Stimulated activated naive CD8-positive, alpha-beta T cell treated with anti-CD3 and anti-CD28 coated beads, Interleukin-15, amount 100 ng/mL, for 72 hours (primary cell): ENCODE results near the gene CTNS.

ENCODE experiments used
- ATAC-seq: fragments of 150-1000 bp; cut with Tn5 transposase; 2 replicates; pipeline ENCODE4 v1.10.0; 2021; ENCODE audit warnings: mild to moderate bottlenecking, moderate library complexity
- DNase-seq, 2 donors: peaks; one replicate each; pipeline ENCODE4 v3.0.0; 2021 to 2022
- H3K27ac Mint-ChIP-seq, 2 donors: one replicate each; pipeline ENCODE4 v1.8.0; 2022; ENCODE audit warnings: mild to moderate bottlenecking in 2 of 2, mixed read lengths in 2 of 2, moderate library complexity in 2 of 2
- H3K27me3 Mint-ChIP-seq: one replicate; pipeline ENCODE4 v1.8.0; 2022; ENCODE audit warnings: mixed read lengths
- H3K4me1 Mint-ChIP-seq: one replicate; pipeline ENCODE4 v1.8.0; 2022; ENCODE audit warnings: mild to moderate bottlenecking, mixed read lengths
- H3K4me3 Mint-ChIP-seq, 2 donors: one replicate each; pipeline ENCODE4 v1.8.0; 2022; ENCODE audit warnings: mild to moderate bottlenecking in 2 of 2, mixed read lengths in 2 of 2, moderate library complexity in 1 of 2
- H3K9me3 Mint-ChIP-seq, 2 donors: one replicate each; pipeline ENCODE4 v1.8.0; 2022; ENCODE audit warnings: mixed read lengths in 2 of 2

Gene CTNS

GRCh38 chr17:3609689-3610088 is 26.9 kb upstream of the CTNS start:
- H3K4me1 Mint-ChIP-seq, result no peaks in the 10 kb centered on the region
- H3K27ac Mint-ChIP-seq, result no peak overlapping the region
- DNase-seq (no peak), ATAC-seq (no peak)
- no peaks in the 10 kb centered on the region for H3K9me3 Mint-ChIP-seq
- no peaks in the 10 kb centered on the region for H3K27me3 Mint-ChIP-seq
- no peak overlapping the region for H3K4me3 Mint-ChIP-seq

DNA sequence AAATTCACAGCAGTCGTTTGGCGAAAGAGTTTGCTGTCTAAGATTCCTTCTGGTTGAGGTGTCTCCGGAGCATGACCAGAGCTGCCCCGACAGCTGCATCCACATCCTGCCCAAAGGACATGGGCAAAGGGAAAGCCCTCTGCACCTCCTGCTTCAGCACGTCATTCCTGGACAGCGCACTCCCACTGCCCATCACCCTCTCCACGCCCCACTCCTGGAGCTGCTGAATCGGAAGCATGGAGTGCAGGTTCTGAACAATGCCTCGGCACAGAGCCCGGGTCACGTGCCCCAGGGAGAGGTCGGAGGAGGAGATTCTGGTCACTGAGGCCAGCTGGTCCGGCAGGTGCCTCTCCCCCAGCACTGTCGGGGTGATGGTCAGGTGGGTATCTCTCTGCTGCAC is 26.0 kb upstream of the CTNS start:
- Mint-ChIP-seq H3K27ac (peak overlapping the region in 1 of 2 donors; percentile 27), H3K4me1 (no peaks in the 10 kb centered on the region), H3K4me3 (no peak overlapping the region), H3K9me3 (no peaks in the 10 kb centered on the region), H3K27me3 (no peaks in the 10 kb centered on the region)
- DNase-seq, result no peak
- no peak for ATAC-seq

- peaks cover 0 to 4% of the 10 kb centered on the region in 2 donors for H3K9me3 Mint-ChIP-seq
- no peak overlapping the region for H3K4me3 Mint-ChIP-seq
- H3K4me1 Mint-ChIP-seq, result no peaks in the 10 kb centered on the region
- DNase-seq (no peak), ATAC-seq (no peak)
- H3K27ac Mint-ChIP-seq, result no peak overlapping the region
- H3K27me3 Mint-ChIP-seq, result no peaks in the 10 kb centered on the region
Measured at GRCh38 chr17:3613124-3613523, 23.4 kb upstream of the CTNS start.

DNA sequence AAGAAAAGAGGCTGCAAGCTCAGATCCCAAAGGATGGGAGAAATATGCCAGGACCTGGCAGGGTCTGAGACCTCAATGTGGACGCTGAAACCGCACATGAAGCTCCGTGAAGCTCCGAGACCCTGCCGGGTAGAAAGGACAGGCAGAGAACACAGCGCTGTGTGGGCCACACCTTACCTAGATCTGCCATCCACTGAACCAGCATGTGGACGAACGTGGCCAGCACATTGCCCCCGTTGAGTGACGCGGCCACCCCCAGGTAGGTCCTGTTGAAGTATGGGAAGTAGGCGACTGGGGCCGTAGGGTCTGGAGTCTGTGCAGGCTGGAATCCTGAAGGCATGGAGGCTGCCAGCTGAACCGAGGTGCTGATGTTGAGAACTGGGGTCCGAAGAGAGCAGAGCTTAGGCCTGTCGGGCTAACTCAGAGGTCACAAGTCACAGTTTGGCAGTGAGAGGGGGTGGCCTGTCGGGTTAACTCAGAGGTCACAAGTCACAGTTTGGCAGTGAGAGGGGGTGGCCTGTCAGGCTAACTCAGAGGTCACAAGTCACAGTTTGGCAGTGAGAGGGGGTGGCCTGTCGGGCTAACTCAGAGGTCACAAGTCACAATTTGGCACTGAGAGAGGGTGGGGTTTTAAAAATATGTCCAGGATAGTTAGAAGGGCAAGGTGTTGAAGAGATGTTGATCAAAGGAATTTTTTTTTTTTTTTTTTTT is 21.2 kb upstream of the CTNS start:
- H3K27ac Mint-ChIP-seq, result peak overlapping the region in 1 of 2 donors; percentile 24
- H3K27me3 Mint-ChIP-seq, result no peaks in the 10 kb centered on the region
- DNase-seq, result no peak
- peaks cover 0 to 4% of the 10 kb centered on the region in 2 donors for H3K9me3 Mint-ChIP-seq
- no peaks in the 10 kb centered on the region for H3K4me1 Mint-ChIP-seq
- no peak overlapping the region for H3K4me3 Mint-ChIP-seq
- ATAC-seq, result no peak

DNA sequence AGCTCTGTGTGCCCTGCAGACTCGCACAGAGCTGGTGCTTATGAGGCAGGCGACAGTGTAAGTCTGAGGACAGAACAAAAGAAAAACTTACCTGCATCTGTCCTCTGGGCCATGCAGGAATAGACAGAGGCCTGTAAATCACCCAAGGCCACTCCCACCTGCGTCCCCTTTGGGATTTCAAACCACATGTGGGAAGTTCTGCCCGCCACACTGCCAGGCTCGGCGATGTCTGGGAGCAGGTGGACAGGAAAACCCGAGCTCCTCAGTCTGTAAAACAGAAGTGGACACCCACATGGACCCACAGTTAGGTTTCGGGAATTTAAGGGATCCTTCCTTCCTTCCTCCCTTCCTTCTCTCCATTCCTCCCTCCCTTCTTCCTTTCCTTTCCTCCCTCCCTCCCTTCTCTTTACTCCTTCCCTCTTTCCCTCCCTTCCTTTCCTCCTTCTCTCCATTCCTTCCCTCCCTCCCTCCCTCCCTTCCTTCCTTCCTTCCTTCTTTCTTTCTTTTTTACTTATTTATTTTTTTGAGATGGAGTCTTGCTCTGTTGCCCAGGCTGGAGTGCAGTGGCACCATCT is 15.3 kb upstream of the CTNS start:
- DNase-seq, result no peak
- H3K27me3 Mint-ChIP-seq, result no peaks in the 10 kb centered on the region
- no peak for ATAC-seq
- H3K4me1 Mint-ChIP-seq, result no peaks in the 10 kb centered on the region
- peak overlapping the region in 1 of 2 donors; percentile 12 for H3K27ac Mint-ChIP-seq
- no peak overlapping the region for H3K4me3 Mint-ChIP-seq
- H3K9me3 Mint-ChIP-seq, result peaks cover 0 to 4% of the 10 kb centered on the region in 2 donors

DNA sequence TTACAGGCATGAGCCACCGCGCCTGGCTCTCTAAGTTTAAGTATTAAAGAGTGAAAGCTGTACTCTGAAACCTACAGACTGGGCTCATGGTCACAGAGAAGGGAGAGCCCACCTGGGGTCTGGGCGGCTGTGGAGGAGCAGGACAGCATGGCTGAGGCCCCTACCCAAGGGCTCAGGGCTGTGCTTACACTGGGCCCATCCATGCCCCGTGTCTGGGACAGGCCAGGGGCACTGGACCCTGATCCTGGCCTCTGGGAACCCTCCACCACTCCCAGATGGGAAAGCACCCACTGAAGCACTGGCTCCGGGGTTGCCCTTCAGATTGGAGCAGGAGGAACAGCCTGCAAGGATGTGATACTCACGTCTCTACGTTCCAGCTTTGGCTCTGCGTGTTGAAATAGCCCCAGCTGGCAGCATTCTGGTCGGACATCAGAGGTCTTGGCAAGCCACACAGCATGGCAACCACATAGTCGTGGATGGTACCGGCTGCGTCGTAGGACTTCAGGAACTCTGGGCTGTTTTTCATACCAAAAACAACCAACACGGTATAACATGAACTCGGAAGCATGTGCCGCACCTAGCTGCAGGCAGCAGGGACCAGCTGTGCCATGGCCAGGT is 13.5 kb upstream of the CTNS start:
- no peak for ATAC-seq
- Mint-ChIP-seq H3K4me1 (no peaks in the 10 kb centered on the region), H3K9me3 (no peaks in the 10 kb centered on the region), H3K27ac (no peak overlapping the region), H3K4me3 (no peak overlapping the region), H3K27me3 (no peaks in the 10 kb centered on the region)
- no peak for DNase-seq

DNA sequence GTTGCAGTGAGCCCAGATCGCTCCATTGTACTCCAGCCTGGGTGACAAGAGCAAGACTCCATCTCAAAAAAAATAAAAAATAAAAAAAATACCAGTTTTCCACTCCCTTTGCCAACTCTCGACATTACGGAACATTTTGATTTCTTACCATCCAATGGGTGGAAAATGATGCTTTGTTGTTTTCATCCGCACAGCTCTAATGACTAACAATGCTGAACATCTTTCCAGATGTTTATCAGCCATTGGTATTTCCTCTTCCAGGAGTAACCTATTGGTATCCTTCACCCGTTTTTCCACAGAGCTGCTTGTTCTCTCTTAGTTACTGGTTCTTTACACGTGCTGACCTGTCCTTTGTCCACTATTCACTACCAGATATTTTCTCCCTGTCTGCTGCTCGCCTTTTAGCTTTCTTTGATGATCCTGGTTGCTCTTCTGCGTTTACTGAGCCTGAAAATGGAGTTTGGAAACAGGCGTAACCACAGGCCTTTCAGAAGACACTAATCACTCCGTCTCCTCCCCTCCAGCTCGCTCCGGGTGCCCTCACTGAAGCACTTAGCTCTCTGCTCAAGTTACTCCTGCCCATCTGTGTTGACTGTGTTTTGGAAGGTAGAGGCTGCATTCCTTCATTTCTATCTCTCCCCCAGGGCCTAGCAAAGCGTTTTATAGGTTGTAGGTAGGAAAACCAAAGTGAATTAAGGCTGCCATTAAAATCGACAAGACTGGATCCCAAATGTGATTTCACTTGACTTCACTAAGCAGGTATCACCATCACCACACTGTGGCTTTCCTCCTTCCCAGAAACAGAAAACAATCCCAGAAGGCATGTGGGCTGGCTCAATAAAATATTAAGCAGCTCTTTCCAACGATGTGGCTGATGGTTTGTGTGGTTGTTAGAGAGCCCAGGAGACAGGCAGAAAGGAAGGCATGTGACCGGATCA is 9.5 kb upstream of the CTNS start:
- Mint-ChIP-seq H3K27me3 (no peaks in the 10 kb centered on the region), H3K9me3 (no peaks in the 10 kb centered on the region), H3K4me1 (peaks cover 1% of the 10 kb centered on the region), H3K4me3 (no peak overlapping the region), H3K27ac (no peak overlapping the region)
- no peak for DNase-seq
- ATAC-seq, result no peak

DNA sequence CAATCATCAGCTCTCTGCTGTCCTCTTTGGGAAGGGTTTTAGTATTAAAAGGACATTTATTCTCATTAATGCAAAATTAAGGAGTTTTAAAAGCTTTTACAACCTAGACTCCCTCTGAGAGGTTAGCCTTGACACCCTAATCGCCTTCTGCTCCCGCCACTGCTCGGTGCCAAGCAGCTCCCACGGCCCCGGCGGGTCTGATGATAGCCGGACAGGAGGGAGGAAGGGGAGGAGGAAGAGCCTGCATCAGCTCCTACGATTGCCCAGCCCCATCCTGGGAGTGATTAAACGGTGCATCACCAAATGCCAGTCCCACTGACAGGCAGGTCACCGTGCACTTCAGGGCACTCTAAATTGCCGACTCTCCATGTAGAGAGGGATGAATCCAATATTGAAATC is 8.8 kb upstream of the CTNS start:
- H3K9me3 Mint-ChIP-seq, result no peaks in the 10 kb centered on the region
- ATAC-seq, result no peak

GRCh38 chr17:3630781-3631180 is 5.8 kb upstream of the CTNS start:
- no peak for ATAC-seq
- no peaks in the 10 kb centered on the region for H3K9me3 Mint-ChIP-seq
- H3K4me1 Mint-ChIP-seq, result peaks cover 24% of the 10 kb centered on the region
- no peak overlapping the region for H3K4me3 Mint-ChIP-seq
- DNase-seq, result no peak
- no peaks in the 10 kb centered on the region for H3K27me3 Mint-ChIP-seq
- H3K27ac Mint-ChIP-seq, result peak overlapping the region in 1 of 2 donors; percentile 31

More for the DNA sequence above, 8.8 kb upstream of the CTNS start:
- H3K27me3 Mint-ChIP-seq, result no peaks in the 10 kb centered on the region
- H3K4me3 Mint-ChIP-seq, result no peak overlapping the region
- peaks cover 5% of the 10 kb centered on the region for H3K4me1 Mint-ChIP-seq
- no peak overlapping the region for H3K27ac Mint-ChIP-seq
- no peak for DNase-seq

GRCh38 chr17:3632287-3632686 is 4.3 kb upstream of the CTNS start:
- Mint-ChIP-seq H3K27me3 (no peaks in the 10 kb centered on the region), H3K4me1 (peaks cover 28% of the 10 kb centered on the region), H3K27ac (no peak overlapping the region), H3K4me3 (no peak overlapping the region), H3K9me3 (no peaks in the 10 kb centered on the region)
- no peak for DNase-seq
- ATAC-seq, result no peak

- ATAC-seq, result peak; percentile 48
- Mint-ChIP-seq H3K9me3 (no peaks in the 10 kb centered on the region), H3K4me1 (peaks cover 58% of the 10 kb centered on the region), H3K27me3 (no peaks in the 10 kb centered on the region), H3K4me3 (peak overlapping the region; percentile 96 to 97), H3K27ac (peak overlapping the region in 1 of 2 donors; percentile 48)
- no peak for DNase-seq
Measured at GRCh38 chr17:3635474-3636153, 946 bp upstream of the CTNS start.

DNA sequence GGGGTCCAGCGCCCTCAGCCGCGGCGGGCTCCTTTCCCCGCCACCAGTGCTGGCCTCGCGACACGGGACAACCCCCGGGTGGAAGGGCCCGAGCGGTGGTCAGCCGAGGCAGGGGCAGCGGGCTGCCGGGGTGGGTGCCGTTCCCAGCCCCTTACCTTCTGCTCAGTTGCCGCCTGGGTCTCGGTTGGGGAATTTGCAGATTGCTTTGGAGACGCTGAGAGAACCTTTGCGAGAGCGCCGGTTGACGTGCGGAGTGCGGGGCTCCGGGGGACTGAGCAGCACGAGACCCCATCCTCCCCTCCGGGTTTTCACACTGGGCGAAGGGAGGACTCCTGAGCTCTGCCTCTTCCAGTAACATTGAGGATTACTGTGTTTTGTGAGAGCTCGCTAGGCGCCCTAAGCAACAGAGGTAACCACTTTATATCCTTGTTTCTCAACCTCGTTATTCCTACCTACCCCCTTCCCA is 381 bp downstream of the CTNS start:
- Mint-ChIP-seq H3K4me3 (peak overlapping the region; percentile 96 to 97), H3K9me3 (no peaks in the 10 kb centered on the region), H3K27me3 (no peaks in the 10 kb centered on the region), H3K27ac (peak overlapping the region in 1 of 2 donors; percentile 99), H3K4me1 (peaks cover 62% of the 10 kb centered on the region)
- ATAC-seq (no peak), DNase-seq (no peak)

GRCh38 chr17:3639981-3640596 is 3.5 kb downstream of the CTNS start:
- Mint-ChIP-seq H3K4me3 (peak overlapping the region; percentile 54 to 67), H3K27me3 (no peaks in the 10 kb centered on the region), H3K9me3 (no peaks in the 10 kb centered on the region), H3K4me1 (peaks cover 53% of the 10 kb centered on the region), H3K27ac (peak overlapping the region; percentile 79 to 95)
- no peak for DNase-seq
- ATAC-seq, result no peak

DNA sequence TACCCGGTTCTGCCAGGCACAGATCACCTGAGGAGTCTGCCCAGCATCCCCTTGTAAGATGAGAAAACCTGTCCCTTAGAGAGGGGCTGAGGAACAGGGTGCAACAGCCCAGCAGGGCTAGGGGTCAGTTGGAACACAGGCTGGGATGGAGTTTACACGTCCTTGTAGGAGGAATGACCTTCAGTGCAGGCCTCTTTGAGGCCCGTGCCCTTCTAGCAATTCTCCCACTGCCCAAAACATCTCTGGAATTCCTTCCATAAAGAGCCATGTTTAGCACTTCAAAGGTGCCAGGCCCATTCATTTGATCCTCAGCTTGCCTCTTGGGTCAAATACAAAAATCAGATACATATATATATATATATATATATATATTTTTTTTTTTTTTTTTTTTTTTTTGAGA is 4.5 kb downstream of the CTNS start:
- no peak overlapping the region for H3K27ac Mint-ChIP-seq

More for the DNA sequence above, 4.5 kb downstream of the CTNS start:
- Mint-ChIP-seq H3K27me3 (no peaks in the 10 kb centered on the region), H3K4me1 (peaks cover 47% of the 10 kb centered on the region), H3K9me3 (no peaks in the 10 kb centered on the region), H3K4me3 (no peak overlapping the region)
- no peak for ATAC-seq
- DNase-seq, result no peak
